ENCODE data around the gene NUP160. TPM values are rescaled to one million over a fixed set of nuclear protein-coding genes. Genes with fewer than 3 reads are reported as not detected.
A peak's percentile ranks its signal among the peaks of the same experiment; 100 is the strongest.
"Not testable (repeated sequence)": the region's sequence is repeated elsewhere in the genome, so short reads cannot be mapped to it uniquely, and the experiment has no call there.

NUP160 gene, protein sequence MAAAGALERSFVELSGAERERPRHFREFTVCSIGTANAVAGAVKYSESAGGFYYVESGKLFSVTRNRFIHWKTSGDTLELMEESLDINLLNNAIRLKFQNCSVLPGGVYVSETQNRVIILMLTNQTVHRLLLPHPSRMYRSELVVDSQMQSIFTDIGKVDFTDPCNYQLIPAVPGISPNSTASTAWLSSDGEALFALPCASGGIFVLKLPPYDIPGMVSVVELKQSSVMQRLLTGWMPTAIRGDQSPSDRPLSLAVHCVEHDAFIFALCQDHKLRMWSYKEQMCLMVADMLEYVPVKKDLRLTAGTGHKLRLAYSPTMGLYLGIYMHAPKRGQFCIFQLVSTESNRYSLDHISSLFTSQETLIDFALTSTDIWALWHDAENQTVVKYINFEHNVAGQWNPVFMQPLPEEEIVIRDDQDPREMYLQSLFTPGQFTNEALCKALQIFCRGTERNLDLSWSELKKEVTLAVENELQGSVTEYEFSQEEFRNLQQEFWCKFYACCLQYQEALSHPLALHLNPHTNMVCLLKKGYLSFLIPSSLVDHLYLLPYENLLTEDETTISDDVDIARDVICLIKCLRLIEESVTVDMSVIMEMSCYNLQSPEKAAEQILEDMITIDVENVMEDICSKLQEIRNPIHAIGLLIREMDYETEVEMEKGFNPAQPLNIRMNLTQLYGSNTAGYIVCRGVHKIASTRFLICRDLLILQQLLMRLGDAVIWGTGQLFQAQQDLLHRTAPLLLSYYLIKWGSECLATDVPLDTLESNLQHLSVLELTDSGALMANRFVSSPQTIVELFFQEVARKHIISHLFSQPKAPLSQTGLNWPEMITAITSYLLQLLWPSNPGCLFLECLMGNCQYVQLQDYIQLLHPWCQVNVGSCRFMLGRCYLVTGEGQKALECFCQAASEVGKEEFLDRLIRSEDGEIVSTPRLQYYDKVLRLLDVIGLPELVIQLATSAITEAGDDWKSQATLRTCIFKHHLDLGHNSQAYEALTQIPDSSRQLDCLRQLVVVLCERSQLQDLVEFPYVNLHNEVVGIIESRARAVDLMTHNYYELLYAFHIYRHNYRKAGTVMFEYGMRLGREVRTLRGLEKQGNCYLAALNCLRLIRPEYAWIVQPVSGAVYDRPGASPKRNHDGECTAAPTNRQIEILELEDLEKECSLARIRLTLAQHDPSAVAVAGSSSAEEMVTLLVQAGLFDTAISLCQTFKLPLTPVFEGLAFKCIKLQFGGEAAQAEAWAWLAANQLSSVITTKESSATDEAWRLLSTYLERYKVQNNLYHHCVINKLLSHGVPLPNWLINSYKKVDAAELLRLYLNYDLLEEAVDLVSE (N-terminal part only)
- 10 to 100 TPM; 60.0 to 64.6 TPM for total RNA-seq

DNA sequence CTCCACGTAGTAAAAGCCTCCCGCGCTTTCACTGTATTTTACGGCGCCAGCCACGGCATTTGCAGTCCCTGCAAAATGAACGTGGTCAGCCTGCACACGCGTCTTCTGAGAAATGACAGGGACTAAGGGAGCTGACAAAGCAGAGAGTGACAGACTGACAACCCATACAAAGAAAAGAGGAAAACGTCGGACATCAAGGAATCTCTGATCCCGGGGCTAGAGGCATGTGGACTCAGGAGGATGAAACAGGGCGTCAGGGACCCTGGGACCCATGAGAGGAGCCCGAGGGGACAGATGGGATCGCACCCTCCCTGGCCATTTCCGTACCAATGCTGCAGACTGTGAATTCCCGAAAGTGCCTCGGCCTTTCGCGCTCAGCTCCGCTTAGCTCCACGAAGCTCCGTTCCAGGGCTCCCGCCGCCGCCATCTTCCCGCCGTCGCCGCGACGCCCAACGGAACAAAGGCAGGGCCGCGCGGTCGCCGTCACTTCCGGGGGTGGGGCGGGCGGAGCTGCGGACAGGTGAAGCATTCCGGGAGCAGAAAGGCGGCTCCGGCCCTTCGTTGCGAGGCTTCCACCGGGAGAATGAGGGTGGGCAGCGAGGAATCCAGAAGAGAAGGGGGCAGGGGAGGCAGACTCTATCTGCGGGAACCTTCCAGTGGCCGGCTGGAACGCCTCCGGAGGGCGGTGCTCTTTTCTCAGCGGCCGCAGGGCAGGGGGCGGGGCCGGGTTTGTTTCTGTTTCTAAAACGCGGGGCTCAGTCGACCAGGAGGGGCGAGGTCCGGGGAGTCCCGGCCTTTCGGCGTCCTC is at the start of gene NUP160:
TSS of gene NUP160 (minus strand) at position 459 of the 808 bp plus-strand sequence. CDS start at position 427, 32 bp downstream.
- H3K9me3 Mint-ChIP-seq (ENCODE audit: low read depth) = no peaks in the 10 kb centered on the region
- CTCF ChIA-PET = interaction anchor here (1.0 to 1.3 kb wide), 4 partner anchors 80 to 260 kb away, joined by 3 to 5 read pairs (median 4); partner anchors contain the start of gene AGBL2
- H3K27ac Mint-ChIP-seq = peak within 1 kb of the TSS; percentile 97
- peak within 1 kb of the TSS; percentile 98 for H3K4me3 Mint-ChIP-seq
- ATAC-seq (peak; percentile 89), DNase-seq (peak; percentile 92)
- peaks cover 13% of the 10 kb centered on the region for H3K36me3 Mint-ChIP-seq
- H3K4me1 Mint-ChIP-seq = peaks cover 46% of the 10 kb centered on the region
- no peaks in the 10 kb centered on the region for H3K27me3 Mint-ChIP-seq

DNA sequence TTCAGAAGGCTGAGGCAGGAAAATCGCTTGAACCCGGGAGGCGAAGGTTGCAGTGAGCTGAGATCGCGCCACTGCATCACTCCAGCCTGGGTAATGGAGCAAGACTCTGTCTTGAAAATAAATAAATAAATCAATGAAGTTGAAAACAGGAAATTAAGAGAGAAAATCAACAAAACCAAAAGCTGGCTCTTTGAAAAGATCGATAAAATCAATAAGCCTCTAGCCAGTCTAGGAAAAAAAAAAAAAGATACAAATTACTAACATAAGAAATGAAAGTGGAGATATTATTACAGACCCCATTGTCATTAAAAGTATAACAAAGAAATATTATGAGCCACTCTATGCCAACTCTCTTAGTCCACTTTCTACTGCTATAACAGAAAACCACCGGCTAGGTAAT is 48.0 kb upstream of the NUP160 start:
- Mint-ChIP-seq H3K9me3 (ENCODE audit: low read depth) (no peaks in the 10 kb centered on the region), H3K36me3 (no peaks in the 10 kb centered on the region), H3K4me3 (no peak overlapping the region), H3K27ac (no peak overlapping the region), H3K27me3 (peaks cover 8% of the 10 kb centered on the region), H3K4me1 (peaks cover 10% of the 10 kb centered on the region)
- CTCF ChIA-PET = no interaction called here
- DNase-seq = no peak
- ATAC-seq = no peak

DNA sequence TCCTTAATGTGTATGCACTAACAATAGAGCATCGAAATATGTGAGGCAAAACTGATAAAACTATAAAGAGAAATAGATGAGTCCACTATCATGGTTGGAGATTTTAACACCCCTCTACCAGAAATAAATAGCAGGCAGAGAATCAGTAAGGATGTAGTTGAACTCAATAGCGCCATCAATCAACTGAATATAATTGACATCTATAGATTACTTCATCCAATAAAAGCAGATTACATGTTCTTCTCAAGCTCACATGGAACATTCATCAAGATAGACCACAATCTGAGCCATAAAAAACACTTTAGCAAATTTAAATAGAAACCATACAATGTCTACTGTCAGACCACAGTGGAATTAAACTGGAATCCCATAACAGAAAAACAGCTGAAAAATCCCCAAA is 46.9 kb upstream of the NUP160 start:
- CTCF ChIA-PET = no interaction called here
- no peak for ATAC-seq
- H3K36me3 Mint-ChIP-seq = no peaks in the 10 kb centered on the region

DNA sequence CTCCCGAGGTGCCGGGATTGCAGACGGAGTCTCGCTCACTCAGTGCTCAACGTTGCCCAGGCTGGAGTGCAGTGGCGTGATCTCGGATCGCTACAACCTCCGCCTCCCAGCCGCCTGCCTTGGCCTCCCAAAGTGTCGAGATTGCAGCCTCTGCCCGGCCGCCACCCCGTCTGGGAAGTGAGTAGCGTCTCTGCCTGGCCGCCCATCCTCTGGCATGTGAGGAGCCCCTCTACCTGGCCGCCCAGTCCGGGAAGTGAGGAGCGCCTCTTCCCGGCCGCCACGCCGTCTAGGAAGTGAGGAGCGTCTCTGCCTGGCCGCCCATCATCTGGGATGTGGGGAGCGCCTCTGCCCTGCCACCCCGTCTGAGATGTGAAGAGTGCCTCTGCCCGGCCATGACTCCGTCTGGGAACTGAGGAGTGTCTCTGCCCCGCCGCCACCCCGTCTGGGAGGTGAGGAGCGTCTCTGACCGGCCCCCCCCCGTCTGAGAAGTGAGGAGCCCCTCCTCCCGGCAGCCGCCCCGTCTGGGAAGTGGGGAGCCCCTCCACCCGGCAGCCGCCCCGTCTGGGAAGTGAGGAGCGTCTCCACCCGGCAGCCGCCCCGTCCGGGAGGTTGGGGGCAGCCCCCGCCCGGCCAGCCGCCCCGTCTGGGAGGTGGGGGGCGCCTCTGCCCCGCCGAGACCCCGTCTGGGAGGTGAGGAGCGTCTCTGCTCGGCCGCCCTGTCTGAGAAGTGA is 44.6 kb upstream of the NUP160 start:
- CTCF ChIA-PET; H3K4me1 Mint-ChIP-seq; H3K9me3 Mint-ChIP-seq (ENCODE audit: low read depth); H3K4me3 Mint-ChIP-seq; DNase-seq; ATAC-seq; H3K36me3 Mint-ChIP-seq; H3K27ac Mint-ChIP-seq; H3K27me3 Mint-ChIP-seq: not testable (repeated sequence)

More for the DNA sequence above, 46.9 kb upstream of the NUP160 start:
- peaks cover 6% of the 10 kb centered on the region for H3K4me1 Mint-ChIP-seq
- no peak overlapping the region for H3K27ac Mint-ChIP-seq
- no peaks in the 10 kb centered on the region for H3K9me3 Mint-ChIP-seq (ENCODE audit: low read depth)
- DNase-seq = no peak
- H3K4me3 Mint-ChIP-seq = no peak overlapping the region
- H3K27me3 Mint-ChIP-seq = peaks cover 8% of the 10 kb centered on the region

DNA sequence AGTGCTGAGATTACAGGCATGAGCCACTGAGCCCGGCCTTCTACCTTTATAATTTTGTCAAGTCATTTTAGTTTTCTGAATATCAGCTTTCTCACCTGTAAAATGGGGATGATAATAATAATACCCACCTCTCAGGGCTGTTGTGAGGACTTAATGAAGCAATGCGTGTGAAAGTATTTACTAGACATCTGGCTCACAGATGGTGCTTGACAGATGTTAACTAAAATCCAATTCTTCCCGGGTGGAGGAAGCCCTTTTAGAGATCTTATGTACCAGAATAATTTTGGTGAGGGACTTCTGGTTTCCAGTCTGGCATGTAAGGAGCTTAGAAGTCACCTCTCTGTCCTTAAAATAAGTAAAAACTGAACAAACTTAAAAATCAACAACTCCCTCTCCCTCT is 43.7 kb upstream of the NUP160 start:
- peaks cover 11% of the 10 kb centered on the region for H3K4me1 Mint-ChIP-seq
- no peak for DNase-seq
- CTCF ChIA-PET = no interaction called here
- no peak overlapping the region for H3K27ac Mint-ChIP-seq
- H3K4me3 Mint-ChIP-seq = no peak overlapping the region
- no peaks in the 10 kb centered on the region for H3K9me3 Mint-ChIP-seq (ENCODE audit: low read depth)
- no peaks in the 10 kb centered on the region for H3K36me3 Mint-ChIP-seq
- H3K27me3 Mint-ChIP-seq = peaks cover 8% of the 10 kb centered on the region
- no peak for ATAC-seq

DNA sequence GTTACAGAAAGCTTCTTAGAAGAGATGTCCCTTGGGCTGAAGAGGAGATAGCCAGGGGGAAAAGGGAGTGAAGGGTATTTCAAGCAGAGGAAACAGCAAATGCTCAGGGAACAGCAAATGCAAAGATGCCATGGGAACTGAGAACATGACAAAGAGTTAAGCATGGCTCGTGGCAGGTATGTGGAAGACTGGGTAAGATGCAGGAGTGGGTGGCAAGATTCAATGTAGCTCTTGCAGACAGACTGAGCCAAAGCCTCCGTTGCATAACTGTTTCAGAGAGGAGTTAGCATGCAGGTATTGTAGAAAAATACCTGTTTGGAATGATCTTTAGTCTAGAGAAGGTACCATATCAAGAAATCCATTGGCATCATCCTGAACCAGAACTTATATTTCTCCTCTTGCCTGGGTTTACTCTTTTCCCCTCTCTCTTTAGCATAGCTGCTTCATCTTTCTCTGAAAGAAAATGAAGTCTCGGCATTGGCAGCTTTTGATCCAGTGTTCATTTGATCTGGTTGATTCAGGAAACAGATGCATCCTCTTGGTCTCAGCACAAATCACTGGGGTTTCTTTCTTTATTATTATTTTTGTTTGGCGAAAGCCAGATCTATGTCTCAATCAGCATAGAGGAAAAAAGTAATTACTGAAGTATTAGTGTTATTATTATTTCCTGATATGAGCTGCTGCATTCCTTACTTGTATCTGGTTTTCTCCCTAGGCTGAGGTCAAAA is 41.7 kb upstream of the NUP160 start:
- Mint-ChIP-seq H3K27ac (no peak overlapping the region), H3K4me3 (no peak overlapping the region), H3K9me3 (ENCODE audit: low read depth) (no peaks in the 10 kb centered on the region), H3K4me1 (peaks cover 22% of the 10 kb centered on the region), H3K27me3 (peaks cover 2% of the 10 kb centered on the region), H3K36me3 (no peaks in the 10 kb centered on the region)
- CTCF ChIA-PET = interaction anchor here (1.3 kb wide), 1 partner anchor 45 kb away, joined by 4 read pairs; no protein-coding TSS in a partner anchor
- DNase-seq (no peak), ATAC-seq (no peak)

DNA sequence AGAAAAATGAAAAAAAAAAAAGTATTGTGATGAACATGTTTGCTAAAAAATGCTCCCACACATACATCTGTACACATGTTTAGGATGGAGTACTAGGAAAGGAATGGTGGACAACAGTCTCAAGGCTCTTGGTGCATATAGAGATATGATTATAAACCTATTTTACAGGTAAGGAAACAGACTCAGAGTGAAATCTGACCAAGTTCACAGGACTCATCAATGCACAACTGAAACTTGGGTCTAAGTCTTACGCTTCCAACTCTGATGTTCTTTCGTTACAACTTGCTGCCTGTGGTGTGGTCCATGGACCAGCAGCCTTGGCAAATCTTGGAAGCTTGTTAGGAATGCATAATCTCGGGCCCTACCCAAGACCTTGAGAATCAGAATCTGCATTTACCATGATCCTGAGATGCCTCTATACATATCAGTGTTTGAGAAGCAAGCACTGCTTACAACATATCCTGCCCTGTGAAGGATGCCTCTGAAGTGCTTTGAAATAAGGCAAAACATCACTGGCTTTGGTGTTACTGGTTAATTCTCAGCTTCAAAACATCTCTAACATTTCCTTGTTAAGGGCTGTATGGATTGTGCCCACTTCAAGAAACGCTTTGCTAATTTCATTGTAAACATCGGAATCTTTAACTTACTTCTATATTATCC is 39.9 kb upstream of the NUP160 start:
- CTCF ChIA-PET = no interaction called here
- Mint-ChIP-seq H3K27me3 (peaks cover 2% of the 10 kb centered on the region), H3K4me3 (no peak overlapping the region), H3K9me3 (ENCODE audit: low read depth) (no peaks in the 10 kb centered on the region), H3K36me3 (no peaks in the 10 kb centered on the region), H3K27ac (no peak overlapping the region), H3K4me1 (peaks cover 24% of the 10 kb centered on the region)
- DNase-seq (no peak), ATAC-seq (no peak)

DNA sequence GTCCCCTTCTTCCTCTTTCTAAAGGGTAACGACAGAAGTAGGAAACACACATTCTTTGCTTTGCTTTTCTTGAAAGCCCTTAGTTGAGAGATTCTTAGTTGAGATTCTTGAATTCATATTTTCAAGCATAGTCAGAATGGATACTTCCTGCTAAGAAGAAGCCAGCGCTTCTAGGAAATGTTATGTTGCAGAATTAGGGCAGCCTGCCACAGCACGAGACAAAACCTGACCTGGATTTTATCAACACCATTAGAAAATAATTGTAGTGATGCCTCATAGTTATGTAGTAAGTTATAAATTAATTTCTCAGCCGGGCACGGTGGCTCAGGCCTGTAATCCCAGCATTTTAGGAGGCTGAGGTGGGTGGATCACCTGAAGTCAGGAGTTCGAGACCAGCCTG is 37.9 kb upstream of the NUP160 start:
- ATAC-seq = peak; percentile 66
- H3K4me1 Mint-ChIP-seq = peaks cover 24% of the 10 kb centered on the region
- H3K9me3 Mint-ChIP-seq (ENCODE audit: low read depth) = no peaks in the 10 kb centered on the region
- H3K4me3 Mint-ChIP-seq = no peak overlapping the region
- no peaks in the 10 kb centered on the region for H3K36me3 Mint-ChIP-seq
- peak; percentile 43 for DNase-seq
- CTCF ChIA-PET = interaction anchor here (1.0 kb wide), 1 partner anchor 221 kb away, joined by 5 read pairs; no protein-coding TSS in a partner anchor
- peaks cover 2% of the 10 kb centered on the region for H3K27me3 Mint-ChIP-seq
- peak overlapping the region; percentile 86 for H3K27ac Mint-ChIP-seq

DNA sequence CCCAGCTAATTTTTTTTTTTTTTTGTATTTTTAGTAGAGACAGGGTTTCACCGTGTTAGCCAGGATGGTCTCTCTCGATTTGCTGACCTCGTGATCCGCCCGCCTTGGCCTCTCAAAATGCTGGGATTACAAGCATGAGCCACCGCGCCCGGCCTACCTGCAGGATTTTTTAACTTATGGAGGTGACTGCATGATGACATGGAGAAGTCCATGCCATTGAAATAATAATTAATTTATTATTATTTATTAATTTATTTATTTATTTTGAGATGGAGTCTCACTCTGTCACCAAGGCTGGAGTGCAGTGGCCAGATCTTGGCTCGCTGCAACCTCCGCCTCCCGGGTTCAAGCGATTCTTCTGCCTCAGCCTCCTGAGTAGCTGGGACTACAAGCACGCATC is 34.3 kb upstream of the NUP160 start:
- H3K4me3 Mint-ChIP-seq; H3K27me3 Mint-ChIP-seq; ATAC-seq; CTCF ChIA-PET; H3K9me3 Mint-ChIP-seq (ENCODE audit: low read depth); H3K27ac Mint-ChIP-seq; DNase-seq; H3K36me3 Mint-ChIP-seq: not testable (repeated sequence)
- H3K4me1 Mint-ChIP-seq = peaks cover 22% of the 10 kb centered on the region

DNA sequence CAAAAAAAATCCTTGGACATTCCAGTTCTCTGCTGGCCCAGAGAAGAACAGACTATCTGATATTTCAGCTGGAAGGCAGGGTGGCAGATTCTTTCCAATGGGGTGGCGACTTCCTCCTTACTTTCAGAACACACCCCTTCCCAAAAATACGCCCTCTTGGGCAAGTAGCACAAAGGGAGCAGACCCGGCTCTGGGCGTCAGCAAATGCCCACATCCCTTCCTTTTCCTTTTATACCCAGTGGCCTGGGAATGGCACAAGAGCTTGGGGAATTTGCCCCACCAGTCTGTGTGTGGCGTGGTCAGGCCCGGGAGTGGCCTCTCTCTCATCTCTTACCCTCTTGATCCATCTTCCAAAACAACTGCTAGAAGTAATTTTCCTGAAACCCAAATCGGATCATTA is 33.0 kb upstream of the NUP160 start:
- H3K27ac Mint-ChIP-seq = no peak overlapping the region
- no peak for ATAC-seq
- DNase-seq = no peak
- peaks cover 15% of the 10 kb centered on the region for H3K4me1 Mint-ChIP-seq
- H3K9me3 Mint-ChIP-seq (ENCODE audit: low read depth) = peaks cover 2% of the 10 kb centered on the region
- no peak overlapping the region for H3K4me3 Mint-ChIP-seq
- CTCF ChIA-PET = no interaction called here
- peaks cover 3% of the 10 kb centered on the region for H3K27me3 Mint-ChIP-seq
- H3K36me3 Mint-ChIP-seq = no peaks in the 10 kb centered on the region

Data from activated CD8-positive, alpha-beta memory T cell treated with anti-CD3 and anti-CD28 coated beads, Interleukin-2, amount 10 ng/mL, durations not matched to agents 7 days and 5 days (primary cell).